Loucy (cell line): ENCODE measurements around the gene HSPA12A.

ENCODE experiments used
- EZH2phosphoT487 ChIP-seq: fragments of 200-600 bp; IDR thresholded peaks from 2 replicates; pipeline ENCODE4 v1.6.1; 2018; ENCODE audit warnings: antibody characterized with exemption, mild to moderate bottlenecking, moderate library complexity, borderline replicate concordance
- TF ChIP-seq, protein P1 (sequence below): fragments of 200-600 bp; sonication (generic); conservative IDR thresholded peaks from 2 replicates; pipeline ENCODE4 v1.5.1; 2014; ENCODE audit warnings: mild to moderate bottlenecking, antibody characterized with exemption, low read length

GRCh38 chr10:116728526-116729096 is 13.8 kb downstream of the HSPA12A start:
- TF ChIP-seq, protein P1, sequence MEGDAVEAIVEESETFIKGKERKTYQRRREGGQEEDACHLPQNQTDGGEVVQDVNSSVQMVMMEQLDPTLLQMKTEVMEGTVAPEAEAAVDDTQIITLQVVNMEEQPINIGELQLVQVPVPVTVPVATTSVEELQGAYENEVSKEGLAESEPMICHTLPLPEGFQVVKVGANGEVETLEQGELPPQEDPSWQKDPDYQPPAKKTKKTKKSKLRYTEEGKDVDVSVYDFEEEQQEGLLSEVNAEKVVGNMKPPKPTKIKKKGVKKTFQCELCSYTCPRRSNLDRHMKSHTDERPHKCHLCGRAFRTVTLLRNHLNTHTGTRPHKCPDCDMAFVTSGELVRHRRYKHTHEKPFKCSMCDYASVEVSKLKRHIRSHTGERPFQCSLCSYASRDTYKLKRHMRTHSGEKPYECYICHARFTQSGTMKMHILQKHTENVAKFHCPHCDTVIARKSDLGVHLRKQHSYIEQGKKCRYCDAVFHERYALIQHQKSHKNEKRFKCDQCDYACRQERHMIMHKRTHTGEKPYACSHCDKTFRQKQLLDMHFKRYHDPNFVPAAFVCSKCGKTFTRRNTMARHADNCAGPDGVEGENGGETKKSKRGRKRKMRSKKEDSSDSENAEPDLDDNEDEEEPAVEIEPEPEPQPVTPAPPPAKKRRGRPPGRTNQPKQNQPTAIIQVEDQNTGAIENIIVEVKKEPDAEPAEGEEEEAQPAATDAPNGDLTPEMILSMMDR, result no peak
- TF ChIP-seq EZH2phosphoT487, result no peak
